Endodermal cell (in vitro differentiated cells): ENCODE results near the gene GARS1. TPM values are rescaled to one million over a fixed set of nuclear protein-coding genes. Genes with fewer than 3 reads are reported as not detected.

Experiments used
- DNase-seq: peaks from one replicate; pipeline ENCODE4 v3.0.0-alpha.2; 2017
- H3K27ac ChIP-seq: 2 replicates; pipeline ENCODE4 v1.5.1; 2013; ENCODE audit warnings: mild to moderate bottlenecking, low read depth, low read length, moderate library complexity
- H3K27me3 ChIP-seq: 2 replicates; pipeline ENCODE4 v1.6.1; 2013; ENCODE audit warnings: mild to moderate bottlenecking, low read length, moderate library complexity; ENCODE audit not compliant: insufficient read depth, control insufficient read depth, poor library complexity, severe bottlenecking
- H3K36me3 ChIP-seq: 2 replicates; pipeline ENCODE4 v1.7.0; 2013; ENCODE audit warnings: mild to moderate bottlenecking, low read length, moderate library complexity; ENCODE audit not compliant: control insufficient read depth, insufficient read depth
- H3K4me1 ChIP-seq: one replicate; pipeline ENCODE4 v1.7.0; 2013; ENCODE audit warnings: low read length; ENCODE audit not compliant: control insufficient read depth, insufficient read depth
- H3K4me3 ChIP-seq: 2 replicates; pipeline ENCODE4 v1.5.1; 2013; ENCODE audit warnings: mild to moderate bottlenecking, low read length, moderate library complexity
- H3K9ac ChIP-seq: 2 replicates; pipeline ENCODE4 v1.6.1; 2013; ENCODE audit warnings: mild to moderate bottlenecking, low read length, moderate library complexity; ENCODE audit not compliant: poor library complexity, severe bottlenecking; ENCODE audit errors: extremely low read depth
- H3K9me3 ChIP-seq: 2 replicates; pipeline ENCODE4 v1.6.1; 2013; ENCODE audit warnings: mild to moderate bottlenecking, low read length, moderate library complexity; ENCODE audit not compliant: control insufficient read depth
- H3K27ac Mint-ChIP-seq: 2 replicates; pipeline ENCODE4 v1.8.0; 2020; ENCODE audit warnings: mixed read lengths
- H3K27me3 Mint-ChIP-seq: 2 replicates; pipeline ENCODE4 v1.8.0; 2021; ENCODE audit warnings: mild to moderate bottlenecking, mixed read lengths; ENCODE audit not compliant: insufficient read depth
- H3K36me3 Mint-ChIP-seq: 2 replicates; pipeline ENCODE4 v1.8.0; 2020; ENCODE audit warnings: low read depth, mixed read lengths
- H3K4me1 Mint-ChIP-seq: 2 replicates; pipeline ENCODE4 v1.8.0; 2020; ENCODE audit warnings: mixed read lengths
- H3K4me3 Mint-ChIP-seq: 2 replicates; pipeline ENCODE4 v1.8.0; 2020; ENCODE audit warnings: mild to moderate bottlenecking, moderate library complexity, mixed read lengths
- H3K9me3 Mint-ChIP-seq: 2 replicates; pipeline ENCODE4 v1.8.0; 2020; ENCODE audit warnings: mild to moderate bottlenecking, mixed read lengths
- WGBS, 2 experiments: methylation state at CpG; one replicate each; pipeline versions ENCODE4 v1.1.5 to v1.1.7; 2013; ENCODE audit warnings: missing lambda C conversion rate in 2 of 2, mixed read lengths in 1 of 2; ENCODE audit not compliant: insufficient coverage in 1 of 2, insufficient read length in 1 of 2; 5-methylcytosine and 5-hydroxymethylcytosine counted together
- total RNA-seq, 2 donors: library from RNA; stranded (reverse); fragmentation: NEBNext Ultra II Directional in 1 of 2; extraction: Animal tissue kit (Norgen Biotek cat#: 25700) in 1 of 2; gene quantifications; 2 replicates in 1 of 2; 3 replicates in 1 of 2; pipeline ENCODE4 v1.2.1, GENCODE V29; 2021
- TF ChIP-seq, protein P1 (sequence below): fragments of 200-600 bp; sonication (generic); conservative IDR thresholded peaks from 2 replicates; pipeline ENCODE4 v1.5.0; 2021; ENCODE audit warnings: antibody characterized with exemption, mild to moderate bottlenecking

GARS1 gene
- total RNA-seq, 2 donors from 2014 or later, result 113 to 121 TPM

DNA sequence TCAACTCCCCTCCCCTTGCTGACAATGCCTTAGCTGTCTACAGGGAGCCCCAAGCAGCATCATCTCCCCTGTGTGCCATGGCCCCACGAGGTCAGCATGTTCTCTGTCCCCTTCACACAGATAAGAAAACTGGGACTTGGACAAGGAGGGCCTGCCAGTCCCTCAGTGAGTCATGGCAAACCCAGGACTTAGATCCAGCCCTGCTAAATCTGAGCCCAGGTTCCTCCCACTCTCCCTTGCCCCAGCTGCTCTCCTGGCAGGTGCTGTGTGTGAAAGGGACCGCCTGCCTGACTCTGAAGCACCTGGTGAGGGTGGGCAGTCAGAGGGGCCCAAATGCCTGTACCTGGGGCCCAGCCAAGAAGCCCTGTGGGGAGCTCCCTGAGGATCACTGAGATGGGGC is 80.2 kb downstream of the GARS1 start:
- no peak overlapping the region for H3K27ac ChIP-seq
- Mint-ChIP-seq H3K4me3 (no peak overlapping the region), H3K4me1 (peaks cover 14% of the 10 kb centered on the region), H3K27ac (no peak overlapping the region), H3K9me3 (no peaks in the 10 kb centered on the region), H3K27me3 (peaks cover 37% of the 10 kb centered on the region), H3K36me3 (peaks cover 1% of the 10 kb centered on the region)
- WGBS, 2 experiments, result 56 to 83% methylated on average over 1 to 2 of the region's 2 CpGs
- H3K27me3 ChIP-seq, result peaks cover 11% of the 10 kb centered on the region
- H3K4me1 ChIP-seq, result no peaks in the 10 kb centered on the region
- TF ChIP-seq, protein P1, sequence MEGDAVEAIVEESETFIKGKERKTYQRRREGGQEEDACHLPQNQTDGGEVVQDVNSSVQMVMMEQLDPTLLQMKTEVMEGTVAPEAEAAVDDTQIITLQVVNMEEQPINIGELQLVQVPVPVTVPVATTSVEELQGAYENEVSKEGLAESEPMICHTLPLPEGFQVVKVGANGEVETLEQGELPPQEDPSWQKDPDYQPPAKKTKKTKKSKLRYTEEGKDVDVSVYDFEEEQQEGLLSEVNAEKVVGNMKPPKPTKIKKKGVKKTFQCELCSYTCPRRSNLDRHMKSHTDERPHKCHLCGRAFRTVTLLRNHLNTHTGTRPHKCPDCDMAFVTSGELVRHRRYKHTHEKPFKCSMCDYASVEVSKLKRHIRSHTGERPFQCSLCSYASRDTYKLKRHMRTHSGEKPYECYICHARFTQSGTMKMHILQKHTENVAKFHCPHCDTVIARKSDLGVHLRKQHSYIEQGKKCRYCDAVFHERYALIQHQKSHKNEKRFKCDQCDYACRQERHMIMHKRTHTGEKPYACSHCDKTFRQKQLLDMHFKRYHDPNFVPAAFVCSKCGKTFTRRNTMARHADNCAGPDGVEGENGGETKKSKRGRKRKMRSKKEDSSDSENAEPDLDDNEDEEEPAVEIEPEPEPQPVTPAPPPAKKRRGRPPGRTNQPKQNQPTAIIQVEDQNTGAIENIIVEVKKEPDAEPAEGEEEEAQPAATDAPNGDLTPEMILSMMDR, result no peak
- no peaks in the 10 kb centered on the region for H3K9me3 ChIP-seq
- no peak overlapping the region for H3K4me3 ChIP-seq
- no peak overlapping the region for H3K9ac ChIP-seq
- DNase-seq, result no peak
- H3K36me3 ChIP-seq, result no peaks in the 10 kb centered on the region

DNA sequence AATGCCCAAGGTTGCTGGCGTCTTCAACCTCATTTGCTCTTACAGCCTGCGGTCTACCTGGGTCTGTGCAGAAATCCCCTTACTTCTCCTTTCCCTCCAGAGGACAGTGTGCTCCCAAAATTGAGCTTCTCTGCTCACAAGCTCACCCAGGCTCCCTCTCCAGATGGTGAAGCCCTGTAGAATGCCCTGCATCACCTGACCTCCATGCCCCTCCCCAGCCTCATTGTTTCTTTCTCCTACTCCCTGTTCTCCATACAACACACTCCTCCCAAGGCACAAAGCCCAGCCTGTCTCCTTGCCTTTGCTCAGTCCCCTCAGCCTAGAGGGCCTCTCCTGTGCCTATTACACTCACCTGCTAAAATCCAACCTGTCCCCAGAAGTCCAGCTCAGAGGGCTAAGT is 84.1 kb downstream of the GARS1 start:
- 93 to 100% methylated on average over 2 of the region's 2 CpGs for WGBS, 2 experiments
- no peak overlapping the region for H3K4me3 ChIP-seq
- H3K27ac ChIP-seq, result no peak overlapping the region
- DNase-seq, result no peak
- no peak overlapping the region for H3K9ac ChIP-seq
- H3K27me3 ChIP-seq, result peaks cover 49% of the 10 kb centered on the region
- peaks cover 18% of the 10 kb centered on the region for H3K4me1 Mint-ChIP-seq
- no peak overlapping the region for H3K4me3 Mint-ChIP-seq
- H3K36me3 Mint-ChIP-seq, result no peaks in the 10 kb centered on the region
- H3K27me3 Mint-ChIP-seq, result peaks cover 76% of the 10 kb centered on the region
- H3K9me3 ChIP-seq, result no peaks in the 10 kb centered on the region
- no peak overlapping the region for H3K27ac Mint-ChIP-seq
- no peaks in the 10 kb centered on the region for H3K4me1 ChIP-seq
- TF ChIP-seq, protein P1, result no peak
- H3K36me3 ChIP-seq, result no peaks in the 10 kb centered on the region
- H3K9me3 Mint-ChIP-seq, result no peaks in the 10 kb centered on the region

DNA sequence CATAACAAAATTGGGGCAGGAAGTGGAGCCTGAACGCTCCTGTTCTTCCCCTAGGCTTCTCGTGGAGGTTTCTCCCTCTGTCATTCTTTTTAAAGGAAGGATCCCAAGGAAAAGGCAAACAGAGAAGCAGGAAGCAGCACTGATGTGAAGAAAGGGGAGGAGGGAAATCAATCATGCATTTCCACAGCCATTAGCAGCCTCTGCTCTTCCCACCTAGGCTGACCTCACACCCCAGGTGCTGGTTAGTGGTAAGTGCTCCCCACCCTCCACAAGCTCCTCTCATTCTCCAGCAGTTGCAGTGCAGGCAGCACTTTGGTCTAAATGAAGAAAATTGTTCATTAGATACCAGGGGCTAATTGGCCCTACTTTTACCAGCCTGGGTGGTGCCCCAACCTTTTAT is 85.0 kb downstream of the GARS1 start:
- H3K27ac Mint-ChIP-seq, result no peak overlapping the region
- peaks cover 18% of the 10 kb centered on the region for H3K4me1 Mint-ChIP-seq
- no peaks in the 10 kb centered on the region for H3K9me3 Mint-ChIP-seq
- WGBS, 2 experiments, result 32 to 41% methylated on average over 2 of the region's 2 CpGs
- Histone ChIP-seq H3K4me3 (no peak overlapping the region), H3K4me1 (no peaks in the 10 kb centered on the region), H3K9ac (no peak overlapping the region), H3K27me3 (peaks cover 58% of the 10 kb centered on the region), H3K9me3 (no peaks in the 10 kb centered on the region), H3K27ac (no peak overlapping the region), H3K36me3 (no peaks in the 10 kb centered on the region)
- no peak overlapping the region for H3K4me3 Mint-ChIP-seq
- no peaks in the 10 kb centered on the region for H3K36me3 Mint-ChIP-seq
- peaks cover 81% of the 10 kb centered on the region for H3K27me3 Mint-ChIP-seq
- no peak for DNase-seq
- TF ChIP-seq, protein P1, result no peak
